ENCODE results near the gene ETV1. TPM values are rescaled to one million over a fixed set of nuclear protein-coding genes. Genes with fewer than 3 reads are reported as not detected.

The ETV1 gene
- total and polyA plus RNA-seq, 9 of the 15 experiments (the other 6 are each of a cell fraction or from before 2014, with no cell fraction given) = 7.2 to 27.4 (median 14.0) TPM

- no peak for TF ChIP-seq CHD4 (IDR thresholded peaks at IDR 0.05; ENCODE audit: insufficient read depth, insufficient replicate concordance, low read depth, low read length, poor library complexity, severe bottlenecking)
- no peak for TF ChIP-seq FUS (optimal IDR thresholded peaks at IDR 0.05; ENCODE audit: low read depth, low read length)
- peak; percentile 56; the same call in 1 of the 2 replicates for TF ChIP-seq ESRRA (IDR thresholded peaks at IDR 0.05; ENCODE audit: borderline replicate concordance, low read depth)
- TF ChIP-seq ELF4 (CRISPR knock-in tag; IDR thresholded peaks at IDR 0.05) = no peak
- no peak for TF ChIP-seq HMG20B (CRISPR knock-in tag; IDR thresholded peaks at IDR 0.05)
- no peak for TF ChIP-seq COPS2 (conservative IDR thresholded peaks at IDR 0.05)
- no peak for TF ChIP-seq HMGXB4 (CRISPR knock-in tag; IDR thresholded peaks at IDR 0.05)
- no peak for TF ChIP-seq KLF10 (CRISPR knock-in tag; IDR thresholded peaks at IDR 0.05)
- no peak for TF ChIP-seq XRCC4 (IDR thresholded peaks at IDR 0.05; ENCODE audit: extremely low read depth, insufficient read depth, insufficient read length)
- no peak for TF ChIP-seq RAD21 (CRISPR knock-in tag; conservative IDR thresholded peaks at IDR 0.05 in 1 of 2, IDR thresholded peaks at IDR 0.05 in 1 of 2)
- no peak for TF ChIP-seq ZBTB34 (CRISPR knock-in tag; IDR thresholded peaks at IDR 0.05)
- no peak for TF ChIP-seq NR2C2 (CRISPR knock-in tag; IDR thresholded peaks at IDR 0.05)
- TF ChIP-seq NR2C2 (tag; IDR thresholded peaks at IDR 0.05) = no peak
- TF ChIP-seq ZNF518B (CRISPR knock-in tag; IDR thresholded peaks at IDR 0.05) = no peak
- TF ChIP-seq HOXB6 (CRISPR knock-in tag; IDR thresholded peaks at IDR 0.05; ENCODE audit: borderline replicate concordance) = no peak
- no peak for TF ChIP-seq CBFA2T2 (conservative IDR thresholded peaks at IDR 0.05)
- TF ChIP-seq CXXC5 (CRISPR knock-in tag; IDR thresholded peaks at IDR 0.05) = no peak
- TF ChIP-seq ZNF232 (CRISPR knock-in tag; IDR thresholded peaks at IDR 0.05) = no peak
- TF ChIP-seq ZNF395 (CRISPR knock-in tag; IDR thresholded peaks at IDR 0.05) = no peak
These were observed 985 bp upstream of the ETV1 start (continued) for GRCh38 chr7:13990319-13990983.
